ENCODE results near the gene EXTL1. TPM values are rescaled to one million over a fixed set of nuclear protein-coding genes. Genes with fewer than 3 reads are reported as not detected.

Gene EXTL1
- total RNA-seq, 2 donors from 2014 or later: 3.3 to 3.7 TPM

- H3K36me3 Mint-ChIP-seq (ENCODE audit: low read depth): no peaks in the 10 kb centered on the region
- no peak for TF ChIP-seq CTCF (conservative IDR thresholded peaks at IDR 0.05)
- Histone ChIP-seq H3K27me3 (ENCODE audit: control insufficient read depth, insufficient read depth, low read length, poor library complexity, severe bottlenecking) (no peaks in the 10 kb centered on the region), H3K4me1 (ENCODE audit: control insufficient read depth, insufficient read depth, low read length) (no peaks in the 10 kb centered on the region), H3K27ac (ENCODE audit: low read depth, low read length) (no peak overlapping the region), H3K9me3 (ENCODE audit: control insufficient read depth, low read length) (no peaks in the 10 kb centered on the region), H3K9ac (ENCODE audit: extremely low read depth, low read length, poor library complexity, severe bottlenecking) (no peak overlapping the region), H3K36me3 (ENCODE audit: control insufficient read depth, insufficient read depth, low read length) (no peaks in the 10 kb centered on the region), H3K4me3 (ENCODE audit: low read length) (no peak overlapping the region)
- 67% methylated on average over 3 of the region's 3 CpGs; no CpG with 5 or more reads in 1 of the 2 experiments for WGBS, 2 experiments (ENCODE audit: insufficient coverage in 1 of 2, insufficient read length in 1 of 2)
- peak; percentile 73 for DNase-seq
- H3K4me1 Mint-ChIP-seq: peaks cover 7% of the 10 kb centered on the region
- H3K27ac Mint-ChIP-seq: peak overlapping the region; percentile 59
- H3K27me3 Mint-ChIP-seq (ENCODE audit: insufficient read depth): no peaks in the 10 kb centered on the region
- H3K4me3 Mint-ChIP-seq: no peak overlapping the region
- no peaks in the 10 kb centered on the region for H3K9me3 Mint-ChIP-seq
Observed at GRCh38 chr1:26010825-26011224, 10.8 kb upstream of the EXTL1 start.

- DNase-seq: no peak
- no peaks in the 10 kb centered on the region for H3K36me3 Mint-ChIP-seq (ENCODE audit: low read depth)
- H3K4me3 Mint-ChIP-seq: no peak overlapping the region
- Histone ChIP-seq H3K9ac (ENCODE audit: extremely low read depth, low read length, poor library complexity, severe bottlenecking) (no peak overlapping the region), H3K4me3 (ENCODE audit: low read length) (no peak overlapping the region), H3K27ac (ENCODE audit: low read depth, low read length) (no peak overlapping the region), H3K36me3 (ENCODE audit: control insufficient read depth, insufficient read depth, low read length) (no peaks in the 10 kb centered on the region), H3K27me3 (ENCODE audit: control insufficient read depth, insufficient read depth, low read length, poor library complexity, severe bottlenecking) (no peaks in the 10 kb centered on the region), H3K9me3 (ENCODE audit: control insufficient read depth, low read length) (no peaks in the 10 kb centered on the region), H3K4me1 (ENCODE audit: control insufficient read depth, insufficient read depth, low read length) (no peaks in the 10 kb centered on the region)
- H3K27ac Mint-ChIP-seq: no peak overlapping the region
- no peaks in the 10 kb centered on the region for H3K9me3 Mint-ChIP-seq
- no peaks in the 10 kb centered on the region for H3K27me3 Mint-ChIP-seq (ENCODE audit: insufficient read depth)
- H3K4me1 Mint-ChIP-seq: peaks cover 7% of the 10 kb centered on the region
- no peak for TF ChIP-seq CTCF (conservative IDR thresholded peaks at IDR 0.05)
- WGBS, 2 experiments (ENCODE audit: insufficient coverage in 1 of 2, insufficient read length in 1 of 2): 66 to 72% methylated on average over 2 to 3 of the region's 3 CpGs
Observed at GRCh38 chr1:26012864-26013263, 8.7 kb upstream of the EXTL1 start.

GRCh38 chr1:26014179-26014578 lies 7.4 kb upstream of the EXTL1 start:
- Histone ChIP-seq H3K27me3 (ENCODE audit: control insufficient read depth, insufficient read depth, low read length, poor library complexity, severe bottlenecking) (no peaks in the 10 kb centered on the region), H3K9ac (ENCODE audit: extremely low read depth, low read length, poor library complexity, severe bottlenecking) (no peak overlapping the region), H3K9me3 (ENCODE audit: control insufficient read depth, low read length) (no peaks in the 10 kb centered on the region), H3K36me3 (ENCODE audit: control insufficient read depth, insufficient read depth, low read length) (no peaks in the 10 kb centered on the region), H3K4me3 (ENCODE audit: low read length) (no peak overlapping the region), H3K4me1 (ENCODE audit: control insufficient read depth, insufficient read depth, low read length) (no peaks in the 10 kb centered on the region), H3K27ac (ENCODE audit: low read depth, low read length) (no peak overlapping the region)
- Mint-ChIP-seq H3K4me3 (no peak overlapping the region), H3K4me1 (peaks cover 12% of the 10 kb centered on the region), H3K9me3 (no peaks in the 10 kb centered on the region), H3K27ac (no peak overlapping the region), H3K27me3 (ENCODE audit: insufficient read depth) (no peaks in the 10 kb centered on the region), H3K36me3 (ENCODE audit: low read depth) (no peaks in the 10 kb centered on the region)
- TF ChIP-seq CTCF (conservative IDR thresholded peaks at IDR 0.05): no peak
- DNase-seq: no peak
- 94 to 100% methylated on average over 1 to 2 of the region's 2 CpGs for WGBS, 2 experiments (ENCODE audit: insufficient coverage in 1 of 2, insufficient read length in 1 of 2)

All from endodermal cell (in vitro differentiated cells).